HG03520 (cell line): ENCODE results near the gene PSMD2.

ENCODE experiments used
- ATAC-seq: cut with Tn5 transposase; IDR thresholded peaks from one replicate; pipeline ENCODE4 v1.9.1; 2021; ENCODE audit warnings: mild to moderate bottlenecking, moderate library complexity; ENCODE audit not compliant: unreplicated experiment

PSMD2 gene

DNA sequence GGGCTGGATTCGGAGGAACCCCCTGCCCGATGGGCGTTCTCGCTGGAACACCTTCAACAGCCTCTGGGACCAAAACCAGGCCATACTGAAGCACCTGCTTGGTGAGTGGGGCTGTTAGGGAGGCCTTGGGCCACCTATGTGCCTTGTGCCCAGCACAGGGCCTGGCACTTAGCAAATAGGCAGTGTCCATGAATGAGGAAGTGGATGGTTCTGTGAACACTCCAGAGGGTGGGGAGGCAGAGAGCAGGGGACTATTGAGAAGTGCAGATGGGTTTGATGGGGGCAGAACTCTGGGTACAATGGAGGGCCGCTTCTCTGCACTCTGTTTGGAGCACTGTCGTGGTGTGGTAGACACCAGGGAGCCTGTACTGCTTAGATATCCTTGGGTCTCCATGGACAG is 21.7 kb upstream of the PSMD2 start:
- no peak for ATAC-seq

DNA sequence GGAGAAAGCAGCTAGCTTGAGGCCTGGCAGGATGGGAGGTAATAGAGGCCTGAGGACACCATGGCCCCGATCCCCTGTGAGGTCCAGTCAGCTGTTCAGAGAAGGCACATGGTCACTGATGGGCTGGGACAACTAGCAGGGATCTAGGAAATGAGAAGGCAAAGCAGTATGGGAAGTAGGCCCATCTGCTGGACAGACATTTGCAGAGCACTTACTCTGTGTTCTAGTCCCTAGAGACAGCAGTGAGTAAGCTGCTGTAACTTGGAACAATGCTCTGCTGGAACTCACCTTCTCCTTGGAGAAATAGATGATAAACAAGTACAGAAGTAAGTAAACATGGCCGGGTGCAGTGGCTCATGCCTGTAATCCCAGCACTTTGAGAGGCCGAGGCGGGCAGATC is 16.1 kb upstream of the PSMD2 start:
- ATAC-seq, result no peak

DNA sequence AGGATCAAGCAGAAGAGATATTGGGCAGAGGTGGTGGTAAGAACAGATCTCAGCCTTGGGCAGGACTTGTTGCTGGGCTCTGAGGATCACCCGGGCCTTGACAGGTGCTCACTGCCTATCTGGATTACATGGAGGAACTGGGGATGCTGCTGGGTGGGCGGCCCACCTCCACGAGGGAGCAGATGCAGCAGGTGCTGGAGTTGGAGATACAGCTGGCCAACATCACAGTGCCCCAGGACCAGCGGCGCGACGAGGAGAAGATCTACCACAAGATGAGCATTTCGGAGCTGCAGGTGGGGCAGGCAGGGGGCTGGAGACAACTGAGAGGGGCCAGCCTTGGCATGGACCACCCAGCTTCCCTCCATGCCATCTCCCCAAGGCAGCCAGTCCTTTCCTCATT is 15.4 kb upstream of the PSMD2 start:
- no peak for ATAC-seq

DNA sequence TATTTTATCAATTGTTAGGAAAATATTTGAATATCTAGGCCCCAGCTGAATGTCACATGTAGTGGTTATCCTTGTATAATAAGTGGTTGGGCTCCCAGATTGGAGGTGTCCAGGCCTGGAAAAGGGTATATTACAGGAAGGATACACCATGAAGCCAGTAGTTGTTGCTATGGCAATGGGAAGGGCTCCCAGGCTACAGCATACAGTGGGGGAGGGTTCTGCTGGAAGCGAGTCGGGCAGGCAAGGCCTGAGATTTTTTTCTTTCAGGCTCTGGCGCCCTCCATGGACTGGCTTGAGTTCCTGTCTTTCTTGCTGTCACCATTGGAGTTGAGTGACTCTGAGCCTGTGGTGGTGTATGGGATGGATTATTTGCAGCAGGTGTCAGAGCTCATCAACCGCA is 14.3 kb upstream of the PSMD2 start:
- no peak for ATAC-seq

DNA sequence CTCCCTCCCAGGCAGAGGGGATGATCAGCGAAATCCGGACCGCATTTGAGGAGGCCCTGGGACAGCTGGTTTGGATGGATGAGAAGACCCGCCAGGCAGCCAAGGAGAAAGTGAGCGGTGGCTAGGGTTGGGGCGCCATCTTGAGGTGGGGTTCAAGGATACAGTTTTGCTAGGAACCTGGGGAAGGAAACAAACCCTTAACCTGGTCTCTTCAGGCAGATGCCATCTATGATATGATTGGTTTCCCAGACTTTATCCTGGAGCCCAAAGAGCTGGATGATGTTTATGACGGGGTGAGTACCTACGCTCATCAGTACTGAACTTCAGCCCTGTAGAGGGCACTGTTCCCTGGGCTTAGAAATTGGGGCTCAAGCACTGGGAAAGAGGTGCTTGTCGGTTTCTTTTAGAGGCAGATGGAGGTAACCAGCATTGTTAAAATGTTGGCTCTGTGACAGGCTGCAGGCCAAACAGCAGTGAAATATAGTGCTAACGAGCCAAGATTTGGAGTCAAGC is 9.6 kb upstream of the PSMD2 start:
- ATAC-seq, result peak; percentile 46

DNA sequence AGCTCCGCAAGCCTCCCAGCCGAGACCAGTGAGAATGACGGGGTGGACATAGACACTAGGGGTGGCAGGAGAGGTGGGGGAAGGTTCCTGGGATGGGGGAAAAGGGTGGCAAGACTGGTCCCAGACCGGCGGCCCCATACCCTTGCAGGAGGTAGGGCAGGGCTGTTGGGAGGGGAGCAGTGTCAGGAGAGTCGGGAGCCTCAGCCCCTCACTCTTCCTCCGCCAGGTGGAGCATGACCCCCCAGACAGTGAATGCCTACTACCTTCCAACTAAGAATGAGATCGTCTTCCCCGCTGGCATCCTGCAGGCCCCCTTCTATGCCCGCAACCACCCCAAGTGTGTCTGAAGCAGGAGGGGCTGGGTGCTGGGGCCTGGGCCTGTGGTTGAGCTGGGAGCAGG is 8.7 kb upstream of the PSMD2 start:
- no peak for ATAC-seq

DNA sequence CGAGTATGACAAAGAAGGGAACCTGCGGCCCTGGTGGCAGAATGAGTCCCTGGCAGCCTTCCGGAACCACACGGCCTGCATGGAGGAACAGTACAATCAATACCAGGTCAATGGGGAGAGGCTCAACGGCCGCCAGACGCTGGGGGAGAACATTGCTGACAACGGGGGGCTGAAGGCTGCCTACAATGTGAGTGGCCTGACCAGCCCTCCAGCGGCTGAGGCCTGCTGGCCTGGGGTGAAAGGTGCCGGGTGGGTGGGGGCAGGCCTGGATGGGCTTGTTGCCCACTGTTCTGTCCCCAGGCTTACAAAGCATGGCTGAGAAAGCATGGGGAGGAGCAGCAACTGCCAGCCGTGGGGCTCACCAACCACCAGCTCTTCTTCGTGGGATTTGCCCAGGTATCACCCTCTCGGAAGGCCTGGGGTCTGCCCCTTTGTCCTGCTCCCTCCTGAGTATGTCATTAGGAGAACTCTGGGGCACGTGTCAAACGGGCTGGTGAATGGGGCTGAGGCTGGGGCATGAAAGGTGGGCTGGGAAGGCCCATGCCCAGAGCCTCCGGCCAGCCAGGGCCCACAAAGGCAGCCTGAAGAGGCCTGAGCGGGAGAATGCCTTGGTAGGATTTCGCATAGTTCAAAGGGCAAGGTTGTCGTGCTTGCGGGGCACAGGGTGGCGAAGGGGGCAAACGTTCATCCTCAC is 7.8 kb upstream of the PSMD2 start:
- ATAC-seq, result no peak

DNA sequence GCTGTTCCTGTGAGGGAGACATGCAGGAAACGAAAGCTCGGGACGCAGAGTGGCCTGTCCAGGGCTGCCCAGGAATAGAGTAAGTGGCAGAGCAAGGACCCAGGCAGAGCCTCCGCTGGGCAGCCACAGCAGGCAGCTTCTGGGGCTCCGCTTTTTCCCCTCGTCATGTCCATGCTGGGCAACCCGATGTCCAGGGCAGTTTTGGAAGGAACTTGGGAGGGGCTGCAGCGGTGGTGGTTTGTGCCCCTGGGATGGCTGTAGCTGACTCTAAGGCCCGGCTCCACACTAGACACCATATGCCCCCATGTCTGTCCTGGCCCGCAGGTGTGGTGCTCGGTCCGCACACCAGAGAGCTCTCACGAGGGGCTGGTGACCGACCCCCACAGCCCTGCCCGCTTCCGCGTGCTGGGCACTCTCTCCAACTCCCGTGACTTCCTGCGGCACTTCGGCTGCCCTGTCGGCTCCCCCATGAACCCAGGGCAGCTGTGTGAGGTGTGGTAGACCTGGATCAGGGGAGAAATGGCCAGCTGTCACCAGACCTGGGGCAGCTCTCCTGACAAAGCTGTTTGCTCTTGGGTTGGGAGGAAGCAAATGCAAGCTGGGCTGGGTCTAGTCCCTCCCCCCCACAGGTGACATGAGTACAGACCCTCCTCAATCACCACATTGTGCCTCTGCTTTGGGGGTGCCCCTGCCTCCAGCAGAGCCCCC is 7.1 kb upstream of the PSMD2 start:
- ATAC-seq, result no peak

DNA sequence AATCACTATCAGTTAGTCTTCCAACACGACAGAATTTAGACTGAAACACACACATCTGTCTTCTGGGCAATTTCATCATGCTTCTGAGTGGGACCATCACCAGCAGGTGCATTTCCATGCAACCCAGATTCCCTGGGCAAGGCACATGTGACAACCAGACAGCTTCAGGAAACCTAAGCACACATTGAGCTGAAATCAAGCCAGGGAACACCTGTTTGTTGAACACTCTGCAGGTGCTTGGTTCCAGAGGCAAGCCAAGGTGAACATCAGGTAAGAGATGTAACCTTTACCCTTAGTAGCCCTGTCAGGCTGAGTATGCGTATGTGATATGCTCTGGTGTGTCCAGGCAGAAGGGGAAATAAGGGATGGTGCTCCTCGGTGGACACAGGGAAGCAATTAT is 3.3 kb upstream of the PSMD2 start:
- no peak for ATAC-seq

DNA sequence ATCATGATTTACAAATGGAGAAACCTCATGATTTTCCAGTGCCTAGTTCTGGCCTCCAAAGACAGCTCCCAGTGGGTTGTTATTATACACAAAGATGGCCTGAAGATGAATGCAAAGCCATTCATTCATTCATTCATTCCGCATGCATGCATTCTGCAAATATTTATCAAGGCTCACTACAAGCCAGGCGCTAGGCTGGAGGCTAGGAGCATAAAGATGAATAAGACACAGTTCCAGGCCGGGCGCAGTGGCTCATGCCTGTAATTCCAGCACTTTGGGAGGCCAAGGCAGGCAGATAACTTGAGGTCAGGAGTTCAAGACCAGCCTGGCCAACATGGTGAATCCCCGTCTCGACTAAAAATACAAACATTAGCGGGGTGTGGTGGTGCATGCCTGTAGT is 2.4 kb upstream of the PSMD2 start:
- no peak for ATAC-seq

DNA sequence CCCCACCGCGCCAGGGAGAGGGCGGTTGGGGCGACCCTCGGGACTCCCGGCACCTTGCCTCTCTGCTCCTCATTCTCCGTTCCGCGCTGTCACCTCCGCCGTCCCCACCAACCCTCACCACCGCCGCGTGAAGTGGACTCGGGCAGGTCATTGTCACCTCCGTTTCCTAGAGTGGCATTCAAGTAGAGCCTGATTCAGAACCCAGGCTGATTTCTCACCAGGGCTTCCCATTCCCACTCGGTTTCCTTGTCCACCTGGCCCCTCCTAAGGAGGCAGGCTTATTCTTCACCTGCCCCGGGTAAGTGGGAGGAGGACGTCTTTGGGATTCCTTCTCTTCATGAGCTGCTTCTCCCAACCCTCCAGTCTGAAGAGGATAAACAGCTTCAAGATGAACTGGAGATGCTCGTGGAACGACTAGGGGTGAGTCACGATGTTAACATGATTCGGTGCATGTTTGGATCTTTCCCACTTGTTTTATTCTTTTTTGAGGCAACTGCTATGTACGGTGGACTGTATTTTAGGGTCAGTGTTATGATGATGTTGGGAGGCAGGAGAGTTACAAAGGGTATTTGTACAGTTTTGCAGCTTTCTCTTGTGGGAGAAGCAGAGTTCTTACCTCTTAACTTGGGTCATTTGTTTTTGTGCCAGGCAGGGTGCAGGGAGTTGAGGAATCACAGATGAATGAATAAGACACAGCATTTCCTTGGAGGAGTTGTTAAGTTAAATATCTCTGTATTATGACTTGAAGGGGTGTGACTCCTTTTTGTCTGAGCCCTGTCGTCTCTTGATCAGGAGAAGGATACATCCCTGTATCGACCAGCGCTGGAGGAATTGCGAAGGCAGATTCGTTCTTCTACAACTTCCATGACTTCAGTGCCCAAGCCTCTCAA is 692 bp downstream of the PSMD2 start:
- ATAC-seq, result peak; percentile 2

DNA sequence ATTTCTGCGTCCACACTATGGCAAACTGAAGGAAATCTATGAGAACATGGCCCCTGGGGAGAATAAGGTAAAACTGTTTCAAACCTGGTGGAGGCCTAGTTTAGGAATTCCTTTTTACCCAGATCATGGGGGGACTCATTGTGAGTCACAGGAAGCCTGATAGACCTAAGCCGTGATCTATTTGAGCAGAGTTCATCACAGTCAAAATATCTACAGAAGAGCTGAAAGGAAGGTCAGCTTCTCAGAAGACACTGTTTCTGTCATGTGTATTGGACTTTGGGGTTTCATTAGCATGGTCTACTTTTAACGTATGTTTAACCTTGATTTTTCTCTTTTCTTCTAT is 1.3 kb downstream of the PSMD2 start:
- ATAC-seq, result no peak

DNA sequence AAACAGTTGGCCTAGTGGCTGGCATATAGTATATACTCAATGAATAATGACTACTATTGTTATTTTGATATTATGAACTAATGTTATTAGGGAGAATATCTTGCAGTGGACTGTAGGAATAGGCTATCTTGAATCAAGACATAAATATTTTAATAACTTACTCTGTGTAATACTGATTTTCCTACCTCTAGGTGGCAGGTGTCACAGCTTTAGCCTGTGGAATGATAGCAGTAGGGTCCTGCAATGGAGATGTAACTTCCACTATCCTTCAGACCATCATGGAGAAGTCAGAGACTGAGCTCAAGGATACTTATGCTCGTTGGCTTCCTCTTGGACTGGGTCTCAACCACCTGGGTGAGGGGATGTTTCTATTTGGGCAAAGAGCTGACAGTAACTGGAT is 6.5 kb downstream of the PSMD2 start:
- no peak for ATAC-seq

DNA sequence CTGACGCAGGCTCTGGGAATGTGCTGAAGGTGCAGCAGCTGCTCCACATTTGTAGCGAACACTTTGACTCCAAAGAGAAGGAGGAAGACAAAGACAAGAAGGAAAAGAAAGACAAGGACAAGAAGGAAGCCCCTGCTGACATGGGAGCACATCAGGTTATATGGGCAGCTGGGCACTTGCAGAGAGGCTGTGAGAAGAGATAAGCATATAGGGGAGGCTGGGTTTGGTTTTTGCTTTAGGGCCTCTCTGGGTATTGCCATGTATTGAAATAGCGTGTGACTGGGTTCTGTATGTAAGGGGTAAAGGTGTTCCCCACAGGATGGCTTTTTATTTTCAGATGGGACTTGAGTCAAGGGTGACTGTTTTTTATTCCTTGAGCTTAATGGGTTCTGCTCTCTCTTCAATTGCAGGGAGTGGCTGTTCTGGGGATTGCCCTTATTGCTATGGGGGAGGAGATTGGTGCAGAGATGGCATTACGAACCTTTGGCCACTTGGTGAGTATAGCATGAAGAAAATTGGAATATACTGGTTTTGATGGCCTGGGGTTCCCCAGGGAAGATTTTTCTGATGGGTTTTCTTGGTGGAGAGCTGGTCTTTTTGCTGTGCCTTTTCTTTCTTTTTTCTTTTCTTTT is 7.4 kb downstream of the PSMD2 start:
- no peak for ATAC-seq

DNA sequence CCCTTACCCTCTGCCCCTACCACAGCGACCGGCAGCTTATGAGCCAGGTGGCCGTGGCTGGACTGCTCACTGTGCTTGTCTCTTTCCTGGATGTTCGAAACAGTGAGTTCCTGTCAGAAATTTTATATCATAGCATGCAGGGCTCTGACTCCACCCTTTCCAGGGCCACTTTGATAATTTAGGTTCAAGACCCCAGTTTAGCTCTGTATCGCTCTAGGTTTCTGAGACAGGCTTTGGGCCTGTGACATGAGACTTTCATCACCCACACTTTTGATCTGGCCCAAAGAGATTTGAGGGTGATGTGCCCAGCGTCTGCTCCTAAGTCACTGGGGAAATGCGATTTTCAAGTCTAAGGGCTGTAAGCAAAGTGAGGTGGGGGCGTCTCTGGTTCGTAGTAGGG is 8.9 kb downstream of the PSMD2 start:
- no peak for ATAC-seq

DNA sequence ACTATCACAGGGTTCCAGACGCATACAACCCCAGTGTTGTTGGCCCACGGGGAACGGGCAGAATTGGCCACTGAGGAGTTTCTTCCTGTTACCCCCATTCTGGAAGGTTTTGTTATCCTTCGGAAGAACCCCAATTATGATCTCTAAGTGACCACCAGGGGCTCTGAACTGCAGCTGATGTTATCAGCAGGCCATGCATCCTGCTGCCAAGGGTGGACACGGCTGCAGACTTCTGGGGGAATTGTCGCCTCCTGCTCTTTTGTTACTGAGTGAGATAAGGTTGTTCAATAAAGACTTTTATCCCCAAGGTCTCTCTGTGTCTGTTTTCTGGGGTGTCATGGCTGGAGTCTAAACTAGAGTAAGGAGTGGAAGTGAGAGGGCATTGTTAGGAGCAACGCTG is 9.7 kb downstream of the PSMD2 start:
- ATAC-seq, result no peak

DNA sequence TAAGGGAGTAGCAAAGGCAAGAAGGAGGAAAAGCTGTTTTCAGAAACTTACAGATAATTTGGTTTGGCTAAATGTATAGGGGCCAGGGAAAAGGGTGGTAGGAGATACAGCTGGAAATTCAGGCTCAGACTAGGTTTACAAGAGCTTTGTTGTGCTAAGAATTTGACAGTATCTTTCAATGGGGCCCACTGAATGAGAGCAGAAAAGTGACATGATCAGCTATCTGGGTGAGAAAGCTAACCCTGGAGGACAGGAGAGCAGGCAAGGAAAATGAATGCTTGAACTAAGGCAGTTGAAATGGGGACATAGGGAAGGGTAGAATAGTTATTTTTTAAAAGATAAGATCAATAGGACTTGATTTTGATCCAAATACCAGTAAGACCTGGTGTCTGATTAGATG is 12.6 kb downstream of the PSMD2 start:
- no peak for ATAC-seq

DNA sequence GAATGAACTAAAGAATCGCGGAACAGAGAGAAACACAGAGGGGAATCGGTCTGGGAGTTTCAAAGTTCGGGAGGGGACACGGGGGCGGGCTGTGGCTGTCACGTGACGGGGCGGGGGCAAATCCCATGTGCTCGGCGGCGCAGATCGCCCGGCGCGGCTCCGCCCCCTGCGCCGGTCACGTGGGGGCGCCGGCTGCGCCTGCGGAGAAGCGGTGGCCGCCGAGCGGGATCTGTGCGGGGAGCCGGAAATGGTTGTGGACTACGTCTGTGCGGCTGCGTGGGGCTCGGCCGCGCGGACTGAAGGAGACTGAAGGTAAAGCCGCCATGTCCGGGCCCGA is 15.3 kb downstream of the PSMD2 start, which contains the start of gene EIF4G1:
Gene EIF4G1 (plus strand): TSS at position 244 of the 337 bp plus-strand sequence. CDS start 1,191 bp downstream, outside the sequence.
- ATAC-seq, result peak; percentile 78

DNA sequence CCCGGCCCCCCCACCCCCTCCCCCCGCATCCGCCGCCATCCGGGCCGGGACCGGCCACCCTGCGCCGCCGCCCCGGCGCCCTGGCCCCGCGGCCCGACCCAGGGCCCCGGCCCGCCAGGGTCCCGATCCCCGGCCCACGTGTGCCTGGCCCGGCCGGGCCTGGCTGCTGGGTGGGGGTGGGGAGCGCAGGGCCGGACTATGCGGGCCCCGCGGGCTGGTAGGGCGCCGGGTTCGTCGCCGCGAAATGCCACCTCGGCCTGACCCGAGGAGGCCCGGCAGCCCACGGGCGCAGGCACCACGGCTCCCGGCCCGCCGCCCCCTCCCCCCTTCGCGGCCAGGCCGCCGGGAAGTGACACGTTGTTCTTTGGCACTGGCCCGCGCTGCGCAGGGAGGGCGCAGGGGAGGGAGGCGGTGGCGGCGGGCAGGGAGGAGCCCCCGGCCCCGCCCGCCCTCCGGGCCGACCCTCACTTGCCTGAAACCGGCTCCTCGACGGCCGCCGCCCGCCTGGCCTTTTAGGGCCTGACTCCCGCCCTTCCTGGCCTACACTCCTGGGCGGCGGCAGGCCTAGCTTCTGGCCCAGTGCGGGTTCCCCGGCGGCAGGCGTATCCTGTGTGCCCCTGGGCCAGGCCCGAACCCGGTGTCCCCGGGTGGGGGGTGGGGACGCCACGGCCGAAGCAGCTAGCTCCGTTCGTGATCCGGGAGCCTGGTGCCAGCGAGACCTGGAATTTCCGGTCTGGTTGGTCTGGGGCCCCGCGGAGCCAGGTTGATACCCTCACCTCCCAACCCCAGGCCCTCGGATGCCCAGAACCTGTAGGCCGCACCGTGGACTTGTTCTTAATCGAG is 15.9 kb downstream of the PSMD2 start:
- ATAC-seq, result peak; percentile 36

DNA sequence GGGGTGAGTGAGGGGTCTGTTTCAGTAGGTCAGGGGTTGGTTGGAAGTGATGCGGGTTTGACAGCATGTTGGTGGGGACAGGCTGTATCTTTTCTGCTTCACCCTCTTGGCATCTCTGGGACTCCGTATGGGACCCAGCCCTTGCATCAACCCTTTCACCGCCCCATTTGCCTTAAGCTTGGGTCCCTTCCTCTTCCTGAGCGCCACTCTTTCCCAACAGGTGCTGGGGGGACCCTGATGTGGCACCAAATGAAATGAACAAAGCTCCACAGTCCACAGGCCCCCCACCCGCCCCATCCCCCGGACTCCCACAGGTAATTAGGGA is 16.5 kb downstream of the PSMD2 start:
- no peak for ATAC-seq
